ENCODE results near the gene ATP8A2. TPM values are rescaled to one million over a fixed set of nuclear protein-coding genes. Genes with fewer than 3 reads are reported as not detected.

The ATP8A2 gene
- polyA plus RNA-seq, 3 donors, result not detected

DNA sequence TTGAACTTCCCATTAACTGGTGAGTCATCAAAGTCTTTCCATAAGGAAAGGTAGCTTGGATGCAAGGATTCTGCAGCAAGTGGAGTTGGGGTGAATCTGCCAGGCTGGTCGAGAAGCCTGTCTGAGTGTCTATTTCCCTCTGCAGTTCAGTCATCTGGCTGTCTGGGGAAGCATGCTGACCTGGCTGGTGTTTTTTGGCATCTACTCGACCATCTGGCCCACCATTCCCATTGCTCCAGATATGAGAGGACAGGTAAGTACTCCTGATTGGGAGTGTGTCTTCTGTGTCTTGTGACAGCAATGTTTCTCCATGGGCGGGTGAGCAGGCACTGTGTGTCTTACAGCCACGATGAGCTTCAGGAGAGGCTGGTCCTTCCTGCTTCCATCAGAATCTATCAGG lies 490.4 kb downstream of the ATP8A2 start:
- Histone ChIP-seq H3K79me2 (ENCODE audit: insufficient read depth, low read length) (no peaks in the 10 kb centered on the region), H3K27me3 (ENCODE audit: control insufficient read depth in 2 of 2, insufficient read depth in 2 of 2, low read length in 2 of 2) (no peaks in the 10 kb centered on the region), H3K36me3 (replicated peaks in 1 of 2; ENCODE audit: control insufficient read depth in 1 of 2, insufficient read depth in 2 of 2, low read length in 2 of 2) (no peaks in the 10 kb centered on the region), H3K4me2 (replicated peaks; ENCODE audit: extremely low read depth, low read length, poor library complexity, severe bottlenecking) (no peak overlapping the region), H3K27ac (ENCODE audit: low read depth in 1 of 2, low read length in 2 of 2) (no peak overlapping the region), H3K4me1 (ENCODE audit: control insufficient read depth in 1 of 2, insufficient read depth in 2 of 2, low read length in 2 of 2) (no peaks in the 10 kb centered on the region), H3K9me3 (replicated peaks in 1 of 2; ENCODE audit: control insufficient read depth in 1 of 2, insufficient read depth in 1 of 2, low read length in 2 of 2) (no peaks in the 10 kb centered on the region), H4K20me1 (ENCODE audit: insufficient read depth, low read length) (no peaks in the 10 kb centered on the region), H3K4me3 (replicated peaks in 1 of 3; ENCODE audit: low read depth in 2 of 3, low read length in 3 of 3) (no peak overlapping the region), H2AFZ (ENCODE audit: insufficient read depth, low read depth, low read length, poor library complexity, severe bottlenecking) (no peak overlapping the region), H3K9ac (ENCODE audit: insufficient read depth, low read length, poor library complexity, severe bottlenecking) (no peak overlapping the region)
- no peak overlapping the region for H3K4me3 Mint-ChIP-seq
- H3K27ac Mint-ChIP-seq, result peak overlapping the region in 1 of 7 donors; percentile 7
- peaks cover 0 to 7% (median 3%) of the 10 kb centered on the region in 3 donors for H3K27me3 Mint-ChIP-seq (ENCODE audit: low read depth in 3 of 3)
- intact Hi-C loops (cut with micrococcal nuclease), result no loop called here
- DNase-seq, result no peak
- H3K4me1 Mint-ChIP-seq, result peaks cover 5% of the 10 kb centered on the region
- TF ChIP-seq, protein P1, sequence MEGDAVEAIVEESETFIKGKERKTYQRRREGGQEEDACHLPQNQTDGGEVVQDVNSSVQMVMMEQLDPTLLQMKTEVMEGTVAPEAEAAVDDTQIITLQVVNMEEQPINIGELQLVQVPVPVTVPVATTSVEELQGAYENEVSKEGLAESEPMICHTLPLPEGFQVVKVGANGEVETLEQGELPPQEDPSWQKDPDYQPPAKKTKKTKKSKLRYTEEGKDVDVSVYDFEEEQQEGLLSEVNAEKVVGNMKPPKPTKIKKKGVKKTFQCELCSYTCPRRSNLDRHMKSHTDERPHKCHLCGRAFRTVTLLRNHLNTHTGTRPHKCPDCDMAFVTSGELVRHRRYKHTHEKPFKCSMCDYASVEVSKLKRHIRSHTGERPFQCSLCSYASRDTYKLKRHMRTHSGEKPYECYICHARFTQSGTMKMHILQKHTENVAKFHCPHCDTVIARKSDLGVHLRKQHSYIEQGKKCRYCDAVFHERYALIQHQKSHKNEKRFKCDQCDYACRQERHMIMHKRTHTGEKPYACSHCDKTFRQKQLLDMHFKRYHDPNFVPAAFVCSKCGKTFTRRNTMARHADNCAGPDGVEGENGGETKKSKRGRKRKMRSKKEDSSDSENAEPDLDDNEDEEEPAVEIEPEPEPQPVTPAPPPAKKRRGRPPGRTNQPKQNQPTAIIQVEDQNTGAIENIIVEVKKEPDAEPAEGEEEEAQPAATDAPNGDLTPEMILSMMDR (IDR thresholded peaks at IDR 0.05), result no peak
- peaks cover 0 to 2% (median 0%) of the 10 kb centered on the region in 7 donors for H3K9me3 Mint-ChIP-seq
- no peaks in the 10 kb centered on the region for H3K36me3 Mint-ChIP-seq
- WGBS (ENCODE audit: insufficient coverage), result 75% methylated on average over 2 of the region's 4 CpGs

DNA sequence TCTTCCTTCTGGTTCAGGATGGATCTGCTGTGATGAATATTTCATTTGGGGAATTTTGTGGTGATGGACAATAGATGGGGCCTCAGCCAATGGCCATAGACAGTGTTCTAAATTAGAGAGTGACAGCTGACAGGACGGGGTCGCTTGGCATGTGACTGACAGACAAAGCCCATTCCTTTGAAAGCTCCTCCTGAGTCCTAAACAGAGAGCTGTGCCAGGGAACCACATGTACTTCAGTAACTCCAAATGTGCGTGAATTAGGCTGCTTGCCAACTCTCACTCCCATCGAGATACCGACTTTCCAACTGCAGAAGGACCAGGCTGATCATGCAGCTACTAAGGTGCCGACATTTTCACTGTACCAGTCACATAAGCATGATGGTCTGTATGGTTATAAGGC lies 492.3 kb downstream of the ATP8A2 start:
- no peak overlapping the region for H3K4me2 ChIP-seq (replicated peaks; ENCODE audit: extremely low read depth, low read length, poor library complexity, severe bottlenecking)
- peaks cover 0 to 6% (median 6%) of the 10 kb centered on the region in 3 donors for H3K27me3 Mint-ChIP-seq (ENCODE audit: low read depth in 3 of 3)
- H3K79me2 ChIP-seq (ENCODE audit: insufficient read depth, low read length), result no peaks in the 10 kb centered on the region
- H4K20me1 ChIP-seq (ENCODE audit: insufficient read depth, low read length), result no peaks in the 10 kb centered on the region
- peaks cover 0 to 2% (median 0%) of the 10 kb centered on the region in 7 donors for H3K9me3 Mint-ChIP-seq
- H3K27ac ChIP-seq (ENCODE audit: low read depth in 1 of 2, low read length in 2 of 2), result no peak overlapping the region
- no peaks in the 10 kb centered on the region for H3K27me3 ChIP-seq (ENCODE audit: control insufficient read depth in 2 of 2, insufficient read depth in 2 of 2, low read length in 2 of 2)
- no peaks in the 10 kb centered on the region for H3K4me1 ChIP-seq (ENCODE audit: control insufficient read depth in 1 of 2, insufficient read depth in 2 of 2, low read length in 2 of 2)
- DNase-seq, result no peak
- no peak overlapping the region for H3K9ac ChIP-seq (ENCODE audit: insufficient read depth, low read length, poor library complexity, severe bottlenecking)
- H3K4me3 ChIP-seq (replicated peaks in 1 of 3; ENCODE audit: low read depth in 2 of 3, low read length in 3 of 3), result no peak overlapping the region
- H3K9me3 ChIP-seq (replicated peaks in 1 of 2; ENCODE audit: control insufficient read depth in 1 of 2, insufficient read depth in 1 of 2, low read length in 2 of 2), result no peaks in the 10 kb centered on the region
- no peak overlapping the region for H2AFZ ChIP-seq (ENCODE audit: insufficient read depth, low read depth, low read length, poor library complexity, severe bottlenecking)
- no peak overlapping the region for H3K4me3 Mint-ChIP-seq
- H3K36me3 ChIP-seq (replicated peaks in 1 of 2; ENCODE audit: control insufficient read depth in 1 of 2, insufficient read depth in 2 of 2, low read length in 2 of 2), result no peaks in the 10 kb centered on the region
- WGBS (ENCODE audit: insufficient coverage), result 98% methylated on average over 4 of the region's 6 CpGs
- intact Hi-C loops (cut with micrococcal nuclease), result no loop called here
- no peak overlapping the region for H3K27ac Mint-ChIP-seq
- TF ChIP-seq, protein P1 (IDR thresholded peaks at IDR 0.05), result no peak
- H3K36me3 Mint-ChIP-seq, result no peaks in the 10 kb centered on the region
- H3K4me1 Mint-ChIP-seq, result peaks cover 5% of the 10 kb centered on the region

Data from CD14-positive monocyte (primary cell).